Tibial nerve (tissue), 4 donors: ENCODE measurements around the gene RSBN1. TPM values are rescaled to one million over a fixed set of nuclear protein-coding genes. Genes with fewer than 3 reads are reported as not detected.

Experiments
- DNase-seq, 2 donors: peaks; one replicate each; pipeline ENCODE4 v3.0.0-alpha.2; 2019; ENCODE audit warnings: low spot score in 2 of 2
- H3K27ac ChIP-seq, 4 donors: fragments of 200-600 bp; sonication (generic) in 3 of 4; one replicate each; pipeline ENCODE4 v1.5.1; 2017 to 2019; ENCODE audit warnings: mild to moderate bottlenecking in 1 of 4
- H3K27me3 ChIP-seq, 2 donors: fragments of 200-600 bp; sonication (generic) in 1 of 2; one replicate each; pipeline versions ENCODE4 v1.5.1 to v1.6.0; 2017 to 2019
- H3K36me3 ChIP-seq, 3 donors: fragments of 200-600 bp; sonication (generic); one replicate each; pipeline ENCODE4 v1.5.1; 2018 to 2019
- H3K4me1 ChIP-seq, 4 donors: fragments of 200-600 bp; sonication (generic) in 3 of 4; one replicate each; pipeline ENCODE4 v1.5.1; 2017 to 2019
- H3K4me3 ChIP-seq, 4 donors: fragments of 200-600 bp; sonication (generic) in 3 of 4; one replicate each; pipeline ENCODE4 v1.5.1; 2017 to 2019; ENCODE audit warnings: mild to moderate bottlenecking in 1 of 4, moderate library complexity in 1 of 4
- H3K9me3 ChIP-seq, 4 donors: fragments of 200-600 bp; sonication (generic) in 3 of 4; one replicate each; pipeline ENCODE4 v1.5.1; 2017 to 2019
- CTCF ChIP-seq, 5 experiments: fragments of 200-600 bp in 3 of 5; fragments of 450-650 bp in 2 of 5; sonication (generic) in 3 of 5; IDR thresholded peaks; one replicate each; pipeline ENCODE4 v1.5.1; 2016 to 2019; ENCODE audit warnings: antibody characterized with exemption in 5 of 5, mild to moderate bottlenecking in 3 of 5, moderate library complexity in 2 of 5
- EP300 ChIP-seq, 2 donors: sonication (generic); formaldehyde crosslinking; IDR thresholded peaks; one replicate each; pipeline ENCODE4 v1.6.1; 2017; ENCODE audit warnings: antibody characterized with exemption in 2 of 2, mild to moderate bottlenecking in 1 of 2
- POLR2A ChIP-seq, 2 donors: fragments of 450-650 bp; IDR thresholded peaks; one replicate each; pipeline ENCODE4 v1.6.1; 2017; ENCODE audit warnings: antibody characterized with exemption in 2 of 2, mild to moderate bottlenecking in 2 of 2, moderate library complexity in 2 of 2
- WGBS, 2 donors: methylation state at CpG; one replicate each; pipeline ENCODE4 v1.1.5; 2018; 5-methylcytosine and 5-hydroxymethylcytosine counted together
- total RNA-seq, 4 donors: library from RNA; depleted of rRNA; stranded (reverse); fragments of >200 nt; gene quantifications; one replicate each; pipeline ENCODE4 v1.1.0, GENCODE V29; 2016

The RSBN1 gene
- total RNA-seq, 4 donors from 2014 or later = 18.9 to 33.9 (median 28.7) TPM

- Histone ChIP-seq H3K4me3 (no peak overlapping the region), H3K9me3 (no peaks in the 10 kb centered on the region), H3K27me3 (no peaks in the 10 kb centered on the region), H3K36me3 (peaks cover 0 to 12% (median 0%) of the 10 kb centered on the region in 3 donors), H3K4me1 (peaks cover 0 to 6% (median 0%) of the 10 kb centered on the region in 4 donors), H3K27ac (no peak overlapping the region)
- DNase-seq = no peak
- TF ChIP-seq EP300 (IDR thresholded peaks at IDR 0.05) (no peak), POLR2A (IDR thresholded peaks at IDR 0.05) (no peak), CTCF (IDR thresholded peaks at IDR 0.05) (no peak)
- 83 to 91% methylated on average over 1 of the region's 1 CpG for WGBS, 2 donors
Observed at GRCh38 chr1:113751516-113751915, 60.8 kb downstream of the RSBN1 start.

DNA sequence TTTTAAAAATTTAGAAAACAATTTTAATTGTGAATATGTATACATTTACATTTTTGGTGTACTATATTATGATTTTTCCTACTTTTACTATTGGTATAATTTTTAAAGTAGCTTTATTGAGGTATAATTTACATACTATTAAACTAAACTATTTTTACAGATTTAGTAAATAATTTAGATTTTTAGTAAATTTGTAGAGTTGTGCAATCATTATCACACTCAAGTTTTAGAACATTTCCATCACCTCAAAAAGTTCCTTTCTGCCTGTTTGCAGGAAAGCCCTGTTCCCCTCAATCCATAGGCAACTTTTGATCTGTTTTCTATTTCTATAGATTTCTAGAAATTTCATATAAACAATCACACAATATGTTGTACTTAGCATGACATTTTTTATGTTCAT lies 61.2 kb downstream of the RSBN1 start:
- H3K4me3 ChIP-seq = no peak overlapping the region
- peaks cover 0 to 2% (median 0%) of the 10 kb centered on the region in 4 donors for H3K4me1 ChIP-seq
- TF ChIP-seq CTCF (IDR thresholded peaks at IDR 0.05) = no peak
- TF ChIP-seq EP300 (IDR thresholded peaks at IDR 0.05) = no peak
- TF ChIP-seq POLR2A (IDR thresholded peaks at IDR 0.05) = no peak
- no peaks in the 10 kb centered on the region for H3K9me3 ChIP-seq
- no peak for DNase-seq
- H3K36me3 ChIP-seq = peaks cover 0 to 12% (median 0%) of the 10 kb centered on the region in 3 donors
- H3K27me3 ChIP-seq = no peaks in the 10 kb centered on the region
- no peak overlapping the region for H3K27ac ChIP-seq

DNA sequence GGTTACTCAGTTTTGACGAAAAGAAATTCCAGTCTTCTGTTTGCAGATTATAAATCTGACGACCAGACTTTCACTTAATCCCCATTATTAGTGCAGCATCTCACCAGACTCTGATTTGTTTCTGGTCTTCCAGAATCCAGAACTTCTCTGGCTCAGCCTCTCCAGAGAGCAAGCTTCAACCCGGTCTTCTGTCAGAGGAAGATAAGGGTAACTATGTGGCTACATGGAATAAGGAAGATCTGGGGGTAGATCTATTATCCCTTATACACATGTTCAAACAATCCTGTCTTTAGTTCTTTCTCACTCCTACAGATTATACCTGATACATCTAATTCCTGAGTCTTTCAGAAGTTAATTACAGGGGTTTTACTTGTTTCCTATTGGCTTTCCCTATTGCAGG lies 62.9 kb downstream of the RSBN1 start:
- H3K27me3 ChIP-seq = no peaks in the 10 kb centered on the region
- 78 to 79% methylated on average over 3 of the region's 3 CpGs for WGBS, 2 donors
- no peak overlapping the region for H3K4me3 ChIP-seq
- no peak overlapping the region for H3K27ac ChIP-seq
- peaks cover 0 to 12% (median 0%) of the 10 kb centered on the region in 3 donors for H3K36me3 ChIP-seq
- no peak for DNase-seq
- peaks cover 0 to 5% (median 0%) of the 10 kb centered on the region in 4 donors for H3K4me1 ChIP-seq
- no peaks in the 10 kb centered on the region for H3K9me3 ChIP-seq
- no peak for TF ChIP-seq POLR2A (IDR thresholded peaks at IDR 0.05)
- no peak for TF ChIP-seq EP300 (IDR thresholded peaks at IDR 0.05)
- TF ChIP-seq CTCF (IDR thresholded peaks at IDR 0.05) = no peak

DNA sequence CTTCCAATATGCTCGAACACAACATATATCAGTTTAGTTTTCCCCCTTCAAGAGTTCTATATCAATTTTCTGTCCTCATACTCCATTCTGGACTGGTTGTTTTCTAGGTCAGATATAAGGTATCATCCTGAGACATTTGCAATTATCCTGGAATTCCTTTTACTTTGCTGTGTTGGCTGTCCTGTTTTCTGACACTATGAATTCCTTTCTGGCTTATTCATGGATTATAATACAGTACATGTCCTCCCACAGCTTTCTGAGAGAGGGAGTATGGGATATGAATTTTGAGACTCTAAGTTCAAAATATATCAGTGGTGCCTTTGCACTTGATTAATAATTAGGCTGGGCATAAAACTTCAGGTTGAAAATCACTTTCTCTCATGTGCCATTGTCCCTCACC lies 64.9 kb downstream of the RSBN1 start:
- TF ChIP-seq EP300 (IDR thresholded peaks at IDR 0.05) = no peak
- no peak overlapping the region for H3K27ac ChIP-seq
- H3K36me3 ChIP-seq = peaks cover 0 to 5% (median 0%) of the 10 kb centered on the region in 3 donors
- H3K9me3 ChIP-seq = no peaks in the 10 kb centered on the region
- DNase-seq = no peak
- peaks cover 0 to 10% (median 0%) of the 10 kb centered on the region in 4 donors for H3K4me1 ChIP-seq
- H3K27me3 ChIP-seq = no peaks in the 10 kb centered on the region
- H3K4me3 ChIP-seq = no peak overlapping the region
- 89 to 95% methylated on average over 1 of the region's 1 CpG for WGBS, 2 donors

GRCh38 chr1:113745425-113745824 lies 66.9 kb downstream of the RSBN1 start:
- 90% methylated on average over 3 of the region's 3 CpGs for WGBS, 2 donors
- no peaks in the 10 kb centered on the region for H3K27me3 ChIP-seq
- H3K4me3 ChIP-seq = no peak overlapping the region
- H3K9me3 ChIP-seq = no peaks in the 10 kb centered on the region
- H3K36me3 ChIP-seq = peaks cover 0 to 5% (median 0%) of the 10 kb centered on the region in 3 donors
- H3K27ac ChIP-seq = no peak overlapping the region
- H3K4me1 ChIP-seq = peaks cover 0 to 10% (median 0%) of the 10 kb centered on the region in 4 donors
- no peak for DNase-seq
- TF ChIP-seq EP300 (IDR thresholded peaks at IDR 0.05) (no peak), POLR2A (IDR thresholded peaks at IDR 0.05) (no peak), CTCF (IDR thresholded peaks at IDR 0.05) (no peak)

- Histone ChIP-seq H3K36me3 (peaks cover 0 to 5% (median 0%) of the 10 kb centered on the region in 3 donors), H3K9me3 (no peaks in the 10 kb centered on the region), H3K4me3 (no peak overlapping the region), H3K27me3 (no peaks in the 10 kb centered on the region), H3K27ac (no peak overlapping the region), H3K4me1 (peaks cover 0 to 10% (median 0%) of the 10 kb centered on the region in 4 donors)
- DNase-seq = no peak
- no peak for TF ChIP-seq CTCF (IDR thresholded peaks at IDR 0.05)
- WGBS, 2 donors = 59 to 61% methylated on average over 1 of the region's 1 CpG
Observed at GRCh38 chr1:113744114-113744513, 68.2 kb downstream of the RSBN1 start.
